ENCODE results near the gene NAXD.
"Not testable (repeated sequence)": the region's sequence is repeated elsewhere in the genome, so short reads cannot be mapped to it uniquely, and the experiment has no call there.

NAXD gene

GRCh38 chr13:110593430-110594130 is 21.8 kb upstream of the NAXD start:
- DNase-seq (ENCODE audit: low spot score) = peak; percentile 65

- no peak for DNase-seq (ENCODE audit: low spot score)
Measured at GRCh38 chr13:110597041-110597689, 18.2 kb upstream of the NAXD start.

DNA sequence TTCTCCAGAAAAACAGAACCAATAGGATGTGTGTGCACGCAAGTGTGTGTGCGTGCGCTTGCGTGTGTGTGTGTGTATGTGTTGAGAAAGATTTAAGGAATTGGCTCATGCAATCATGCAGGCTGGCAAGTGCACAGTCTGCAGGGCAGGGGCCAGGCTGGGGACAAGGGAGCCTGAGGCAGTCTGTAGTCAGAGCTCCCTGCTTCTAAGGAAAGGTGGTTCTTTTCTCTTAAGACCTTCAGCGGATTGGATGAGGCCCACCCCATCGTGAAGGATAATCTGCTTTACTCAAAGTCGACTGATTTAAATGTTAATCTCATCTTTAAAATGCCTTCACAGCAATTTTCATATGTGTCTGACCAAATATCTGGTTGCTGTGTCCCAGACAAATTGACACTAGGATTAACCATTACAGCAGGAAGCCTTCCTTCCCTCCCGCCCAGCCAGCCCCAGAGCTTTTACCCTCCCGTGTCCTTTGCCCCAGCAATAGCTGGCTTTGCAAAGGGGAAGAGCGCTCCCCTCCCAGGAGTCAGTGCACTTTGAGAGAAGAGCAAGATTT is 15.0 kb upstream of the NAXD start:
- no peak for DNase-seq (ENCODE audit: low spot score)

- no peak for DNase-seq (ENCODE audit: low spot score)
Measured at GRCh38 chr13:110600980-110601379, 14.4 kb upstream of the NAXD start.

GRCh38 chr13:110605132-110605531 is 10.2 kb upstream of the NAXD start:
- no peak for DNase-seq (ENCODE audit: low spot score)

- not testable (repeated sequence) for DNase-seq (ENCODE audit: low spot score)
Measured at GRCh38 chr13:110606281-110606680, 9.1 kb upstream of the NAXD start.

DNA sequence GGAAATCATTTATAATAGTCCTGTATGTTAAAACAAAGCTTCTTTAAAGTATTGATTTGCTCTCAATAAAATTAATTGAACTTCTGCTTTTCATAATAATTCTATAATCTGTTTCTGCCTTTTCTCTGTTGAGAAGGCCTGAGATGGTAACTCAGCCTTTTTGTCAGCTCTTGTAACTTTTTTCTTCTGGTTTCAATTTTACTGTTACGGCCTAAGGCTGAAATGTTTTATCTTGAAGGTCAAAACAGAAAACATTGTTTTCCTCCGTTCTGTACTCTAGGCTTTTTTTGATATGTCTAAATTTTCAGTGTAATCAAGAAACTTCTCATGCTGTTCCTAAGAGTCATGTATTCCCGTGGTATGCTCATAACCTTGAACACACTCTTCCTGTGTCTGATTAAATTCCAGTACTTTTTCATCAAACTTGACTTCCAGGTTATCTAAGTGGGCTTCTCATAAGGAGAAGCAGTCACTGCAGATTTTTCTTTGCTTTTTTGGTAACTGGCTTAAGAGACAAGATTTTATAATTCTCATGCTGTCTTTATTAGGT is 7.6 kb upstream of the NAXD start:
- no peak for DNase-seq (ENCODE audit: low spot score)

GRCh38 chr13:110610955-110611595 is 4.3 kb upstream of the NAXD start:
- DNase-seq (ENCODE audit: low spot score) = no peak

GRCh38 chr13:110615005-110615321 is 382 bp upstream of the NAXD start:
- DNase-seq (ENCODE audit: low spot score) = no peak

DNA sequence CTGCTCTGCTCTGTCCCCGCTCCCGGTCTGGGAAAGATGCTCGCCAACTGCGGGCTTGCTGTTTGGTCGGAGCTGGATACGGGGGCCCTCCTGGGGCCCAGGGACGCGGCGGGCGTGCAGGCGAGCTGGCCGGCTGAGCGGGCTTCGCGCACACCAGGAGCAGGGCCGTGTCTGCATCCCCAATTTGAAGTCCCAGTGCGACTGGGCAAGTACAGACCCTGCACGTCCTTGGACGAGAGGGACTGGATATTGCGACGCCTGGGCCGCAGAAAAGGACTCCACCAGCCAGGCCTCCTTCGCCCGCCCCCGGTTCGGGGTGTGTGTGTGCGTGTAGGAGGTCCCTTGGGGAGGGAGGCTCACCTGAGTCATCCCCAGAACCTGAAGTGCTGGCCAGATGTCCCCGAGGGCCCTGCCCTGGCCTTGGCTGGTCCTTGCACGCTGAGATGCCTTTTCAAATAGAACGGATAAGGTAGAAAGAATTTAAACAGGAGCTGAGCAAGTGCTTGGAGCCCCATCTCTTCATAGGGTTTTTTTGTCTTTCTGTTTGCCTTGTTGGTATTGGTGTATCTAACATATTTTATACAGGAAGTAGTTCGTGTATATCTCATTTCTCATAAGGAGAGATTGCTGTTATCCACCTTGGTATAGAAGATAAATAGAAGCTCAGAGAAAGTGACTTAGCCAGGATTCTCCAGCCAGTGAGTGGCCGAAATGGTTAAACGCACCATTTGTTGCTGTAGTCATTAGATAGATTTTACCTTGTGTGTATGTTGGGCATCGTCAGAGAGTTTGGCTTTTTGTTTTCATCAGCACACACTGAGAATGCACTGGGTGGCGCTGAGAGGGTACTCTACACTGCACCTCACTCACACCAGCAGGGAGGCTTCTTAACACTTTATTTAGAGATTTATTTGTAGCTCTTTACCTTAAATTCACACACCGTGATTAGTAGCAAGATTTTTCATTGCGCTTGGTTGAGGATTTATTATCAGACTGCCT is 1.1 kb downstream of the NAXD start:
- peak; percentile 75 for DNase-seq (ENCODE audit: low spot score)

DNA sequence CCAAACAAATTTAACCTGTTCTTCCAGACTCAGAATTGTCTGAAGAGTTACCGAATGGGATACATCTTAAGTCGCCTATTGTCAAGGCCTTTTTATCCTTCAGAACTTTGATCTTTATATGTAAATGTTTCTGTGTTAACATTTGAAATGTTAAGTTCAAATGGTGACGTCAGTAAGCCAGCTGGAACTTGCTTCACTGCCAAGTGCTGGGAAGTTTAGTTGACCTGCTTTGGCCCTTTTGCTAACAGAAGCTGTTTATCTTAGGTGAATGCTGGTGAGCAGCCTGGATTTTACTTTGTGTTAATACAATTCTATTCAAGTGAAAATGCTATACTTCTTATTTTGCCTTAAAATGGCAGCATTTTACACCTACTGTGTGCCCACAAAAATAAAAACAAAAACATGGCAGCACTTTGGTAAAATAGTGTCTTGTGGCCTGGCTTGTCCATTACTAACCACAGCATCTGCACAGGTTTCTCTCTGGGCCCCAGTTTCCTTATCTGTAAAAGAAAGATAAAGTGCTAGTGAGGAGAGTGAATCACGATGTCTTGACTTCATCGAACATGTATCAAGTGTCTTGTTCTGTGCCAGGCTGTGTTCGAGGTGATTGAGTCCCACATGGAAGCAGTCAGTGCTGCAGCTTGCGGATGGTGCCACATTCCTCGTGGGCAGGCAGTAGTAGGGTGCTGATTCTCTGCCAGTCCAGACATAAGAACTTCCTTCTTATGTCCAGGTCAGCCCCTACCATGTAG is 2.2 kb downstream of the NAXD start:
- DNase-seq (ENCODE audit: low spot score) = peak; percentile 50

DNA sequence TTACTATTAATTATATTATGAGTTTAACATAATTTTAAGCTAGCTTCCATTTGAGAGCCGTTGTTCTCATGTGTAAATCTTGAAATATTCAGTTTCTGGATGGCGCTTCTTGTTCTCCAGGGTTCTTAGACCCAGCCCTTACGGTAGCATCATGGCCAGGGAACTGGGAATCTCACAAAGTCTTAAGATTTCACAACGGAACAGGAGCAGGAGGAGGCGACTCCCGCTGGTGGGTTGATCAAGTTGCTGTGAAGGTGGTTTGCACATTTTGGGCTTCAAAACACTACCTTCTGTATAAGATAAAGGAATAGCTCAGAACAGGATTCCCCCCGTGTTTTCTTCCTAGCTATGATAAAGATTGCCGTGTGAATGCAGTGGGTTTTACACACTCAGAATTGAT is 2.8 kb downstream of the NAXD start:
- DNase-seq (ENCODE audit: low spot score) = no peak

DNA sequence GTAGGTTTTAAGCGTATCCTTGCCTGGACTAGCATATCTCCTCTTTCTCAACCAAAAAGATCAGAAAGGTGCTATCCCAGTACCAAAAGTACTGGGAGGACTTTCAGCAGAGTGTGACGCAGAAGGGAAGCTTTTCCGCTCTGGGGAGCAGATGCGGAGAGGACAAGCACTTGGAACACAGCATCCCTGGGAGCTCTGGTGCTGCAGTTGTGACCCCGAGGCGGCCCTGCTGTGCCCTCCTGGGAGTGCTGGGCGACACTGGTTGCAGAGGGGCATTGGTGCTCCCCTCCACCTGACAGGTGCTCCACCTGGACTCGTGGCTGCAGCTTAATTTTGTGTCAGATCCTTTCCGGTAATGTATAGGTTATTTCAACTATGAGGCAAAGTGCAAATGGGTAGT is 3.4 kb downstream of the NAXD start:
- no peak for DNase-seq (ENCODE audit: low spot score)

DNA sequence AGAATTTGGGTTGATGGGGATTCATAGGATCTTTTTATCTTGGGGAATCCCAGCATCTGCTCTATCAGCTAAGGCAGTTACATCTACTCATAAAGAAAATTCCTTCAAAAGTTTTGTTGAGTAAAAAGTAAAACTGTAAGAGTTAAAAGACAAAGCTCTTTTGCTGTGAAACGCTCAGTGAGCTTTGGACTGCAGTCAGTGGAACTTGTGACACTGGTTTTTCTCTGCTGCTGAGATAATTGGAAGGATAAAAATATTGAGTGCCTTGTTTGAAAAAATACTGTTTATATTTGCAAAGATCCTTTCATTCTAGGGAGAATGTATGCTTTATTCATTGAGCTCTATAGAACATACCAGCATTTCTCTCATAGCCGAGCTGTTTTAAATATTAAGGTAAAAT is 5.3 kb downstream of the NAXD start:
- DNase-seq (ENCODE audit: low spot score) = no peak

DNA sequence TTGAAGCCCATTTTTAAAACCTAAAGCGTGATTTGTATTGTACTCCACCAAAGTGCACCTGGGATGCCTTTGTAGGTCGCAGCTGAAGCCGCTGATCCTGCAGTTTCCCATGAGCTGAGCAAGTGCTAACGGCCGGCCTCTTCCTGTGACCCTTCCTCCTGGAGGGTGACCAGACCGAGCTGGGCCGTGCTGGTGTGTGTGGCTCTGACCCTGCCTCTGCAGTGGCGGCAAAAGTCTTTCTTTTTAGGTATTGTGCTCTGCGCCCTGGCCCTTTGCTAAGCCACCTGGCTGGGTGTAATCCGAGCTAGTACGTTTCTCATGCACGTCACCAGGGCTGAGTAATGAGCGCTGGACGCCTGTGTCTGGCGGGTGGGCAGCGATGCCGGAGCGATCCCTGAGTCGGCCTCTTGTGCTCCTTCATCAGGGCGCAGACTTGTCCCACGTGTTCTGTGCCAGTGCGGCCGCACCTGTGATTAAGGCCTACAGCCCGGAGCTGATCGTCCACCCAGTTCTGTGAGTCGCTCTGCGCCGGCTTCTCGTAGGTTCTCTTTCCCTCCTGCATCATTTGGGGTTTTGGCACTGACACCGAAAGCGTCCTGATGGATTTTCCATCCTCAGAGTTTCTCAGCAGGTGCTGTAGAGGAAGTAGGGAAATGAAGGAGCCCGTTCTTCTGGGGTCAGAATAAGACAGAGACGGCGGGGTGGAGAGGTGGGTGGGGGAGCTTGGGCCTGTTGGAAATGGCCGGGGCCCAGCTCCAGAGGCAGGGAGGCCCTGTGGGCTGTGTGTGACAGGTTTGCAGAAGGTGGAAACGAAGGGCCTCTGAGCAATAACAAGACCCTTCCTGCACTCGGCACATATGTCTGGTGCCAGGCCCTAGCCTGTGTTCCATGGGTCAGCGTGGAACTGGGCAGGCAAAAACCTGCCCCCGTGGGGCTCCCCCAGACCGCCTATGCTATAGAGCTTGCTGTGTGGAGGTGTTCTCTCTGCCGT is 9.7 kb downstream of the NAXD start:
- DNase-seq (ENCODE audit: low spot score) = no peak

DNA sequence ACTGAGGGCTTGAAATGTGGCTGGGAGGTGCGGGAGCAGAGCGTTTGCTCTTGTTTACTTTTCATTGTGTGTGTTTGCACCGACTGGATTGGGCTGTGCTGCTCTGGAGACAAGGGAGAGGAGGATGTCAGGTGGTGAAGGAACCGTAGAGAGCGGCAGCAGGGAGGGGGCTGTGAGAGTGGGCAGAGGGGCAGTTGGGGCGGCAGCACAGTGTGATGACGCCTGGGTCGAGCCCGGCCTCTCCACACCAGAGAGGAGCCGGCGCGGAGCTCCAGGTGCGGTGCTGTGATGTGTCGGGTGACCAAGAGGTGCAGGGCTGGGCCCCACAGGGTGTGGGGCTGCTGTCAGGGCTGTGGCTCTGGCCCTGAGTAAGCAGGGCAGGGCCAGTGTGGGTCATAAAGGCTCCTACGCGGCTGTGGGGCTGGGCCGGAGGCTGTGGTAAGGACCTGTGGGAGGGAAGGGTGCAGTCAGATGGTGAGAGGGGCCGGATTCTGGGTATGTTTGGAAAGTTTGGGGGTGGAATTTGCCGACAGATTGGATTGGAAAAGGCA is 10.5 kb downstream of the NAXD start:
- no peak for DNase-seq (ENCODE audit: low spot score)

GRCh38 chr13:110626521-110626920 is 11.2 kb downstream of the NAXD start:
- DNase-seq (ENCODE audit: low spot score) = no peak

DNA sequence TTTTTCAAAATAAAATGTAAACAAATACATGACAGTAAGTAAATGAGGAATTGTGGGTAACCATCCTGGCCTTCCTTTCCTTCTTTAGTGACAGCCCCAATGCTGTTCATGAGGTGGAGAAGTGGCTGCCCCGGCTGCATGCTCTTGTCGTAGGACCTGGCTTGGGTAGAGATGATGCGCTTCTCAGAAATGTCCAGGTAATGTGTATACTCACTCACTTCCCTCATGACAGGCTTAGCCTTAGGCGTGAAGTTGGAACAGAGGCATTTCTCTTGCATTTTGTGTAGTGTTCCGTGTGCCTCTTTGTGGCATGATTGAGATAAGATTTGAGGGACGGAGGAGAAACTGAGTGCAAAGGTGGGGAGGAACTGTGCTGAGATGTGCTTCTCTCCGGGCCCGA is 12.0 kb downstream of the NAXD start:
- no peak for DNase-seq (ENCODE audit: low spot score)

DNA sequence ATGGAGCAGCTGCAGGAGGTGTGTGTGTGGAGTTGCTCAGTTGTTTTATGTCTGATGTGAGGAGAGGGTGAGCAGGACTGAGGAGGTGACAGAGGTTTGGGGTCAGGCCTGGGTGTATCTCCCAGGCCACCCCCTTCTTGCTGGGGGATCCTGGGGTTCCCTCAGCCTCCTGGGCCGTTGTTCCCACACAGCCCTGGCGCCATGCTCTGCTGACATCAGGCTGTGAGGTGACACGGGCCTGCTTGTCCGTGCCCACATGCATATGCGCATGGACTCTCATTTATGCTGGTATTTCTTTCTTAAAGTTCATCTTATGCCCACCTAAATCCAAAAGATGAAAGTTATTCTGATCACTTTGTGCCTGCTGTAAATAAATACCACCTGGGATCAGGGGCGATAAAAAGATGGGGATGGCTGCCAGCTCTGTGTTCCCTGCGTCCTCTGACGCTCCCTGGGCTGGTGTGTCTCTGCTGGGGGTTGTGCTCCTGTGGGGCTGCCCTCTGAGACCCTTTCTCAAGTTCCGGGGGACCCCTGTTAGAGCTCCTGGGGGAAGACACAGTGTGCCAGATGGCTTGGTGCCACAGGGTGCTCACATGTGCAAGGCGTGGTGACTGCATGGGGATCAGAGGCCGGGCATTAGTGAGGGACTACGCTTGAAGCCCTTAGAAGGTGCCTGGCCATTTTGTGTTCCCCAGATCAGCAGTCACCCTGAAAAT is 12.6 kb downstream of the NAXD start:
- no peak for DNase-seq (ENCODE audit: low spot score)
